ENCODE results near the gene IGSF9B. TPM values are rescaled to one million over a fixed set of nuclear protein-coding genes. Genes with fewer than 3 reads are reported as not detected.

Gene IGSF9B
- total RNA-seq, 2 donors from 2014 or later: 33.3 to 40.0 TPM

- DNase-seq: peak; percentile 74
- ATAC-seq: peak; percentile 22 to 45
- intact Hi-C loops (cut with DNase I): loop anchor here in 1 of 2 donors (10.0 kb wide), 1 partner anchor 78 kb away; no protein-coding TSS in a partner anchor
Measured at GRCh38 chr11:133966921-133967598, 10.3 kb upstream of the IGSF9B start.

GRCh38 chr11:133966172-133966651, 9.4 kb upstream of the IGSF9B start:
- intact Hi-C loops (cut with DNase I): loop anchor here in 1 of 2 donors (10.0 kb wide), 1 partner anchor 79 kb away; no protein-coding TSS in a partner anchor
- ATAC-seq: peak in 1 of 2 donors; percentile 6
- DNase-seq: no peak

- intact Hi-C loops (cut with DNase I): loop anchor here (2.0 to 10.0 kb wide), 2 partner anchors 80 kb away; no protein-coding TSS in a partner anchor
- no peak for DNase-seq
- peak; percentile 59 to 89 for ATAC-seq
Measured at GRCh38 chr11:133965031-133965601, 8.3 kb upstream of the IGSF9B start.

GRCh38 chr11:133964356-133964755, 7.6 kb upstream of the IGSF9B start:
- no peak for ATAC-seq
- intact Hi-C loops (cut with DNase I): loop anchor here (2.0 to 10.0 kb wide), 2 partner anchors 80 kb away; no protein-coding TSS in a partner anchor
- no peak for DNase-seq

- DNase-seq: no peak
- intact Hi-C loops (cut with DNase I): loop anchor here in 1 of 2 donors (10.0 kb wide), 1 partner anchor 83 kb away; no protein-coding TSS in a partner anchor
Measured at GRCh38 chr11:133961890-133962289, 5.1 kb upstream of the IGSF9B start.

GRCh38 chr11:133957900-133958299, 1.1 kb upstream of the IGSF9B start:
- intact Hi-C loops (cut with DNase I): no loop called here
- ATAC-seq (no peak), DNase-seq (no peak)

More at GRCh38 chr11:133961890-133962289, 5.1 kb upstream of the IGSF9B start:
- ATAC-seq: no peak

DNA sequence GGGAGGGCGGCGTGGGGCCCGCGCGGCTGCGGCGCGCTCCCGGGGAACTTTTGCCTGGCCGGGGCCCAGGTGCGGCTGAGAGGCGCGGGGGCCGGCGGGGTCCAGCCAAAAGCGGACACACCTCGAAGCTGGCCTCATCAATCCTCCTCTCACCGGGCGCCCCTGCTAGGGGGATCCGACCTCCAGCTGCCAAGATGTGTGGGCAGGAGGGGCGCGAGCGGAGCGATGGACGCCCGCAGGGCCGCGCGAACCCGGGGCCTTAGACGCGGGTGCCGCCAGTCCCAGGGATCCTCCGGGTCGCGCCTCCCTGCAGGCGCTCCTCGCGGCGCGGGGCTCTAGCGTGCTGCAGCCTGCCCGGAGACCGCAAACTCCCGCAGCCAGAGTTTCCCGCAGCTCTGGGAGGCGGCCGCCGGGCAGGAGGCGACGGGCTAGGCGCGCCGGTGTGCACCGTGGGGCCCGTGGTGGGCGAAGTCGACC, 785 bp downstream of the IGSF9B start:
- DNase-seq (no peak), ATAC-seq (peak; percentile 3 to 5)
- intact Hi-C loops (cut with DNase I): no loop called here

GRCh38 chr11:133955081-133955891, 1.5 kb downstream of the IGSF9B start:
- peak; percentile 79 for DNase-seq
- intact Hi-C loops (cut with DNase I): no loop called here
- ATAC-seq: peak; percentile 58 to 67

DNA sequence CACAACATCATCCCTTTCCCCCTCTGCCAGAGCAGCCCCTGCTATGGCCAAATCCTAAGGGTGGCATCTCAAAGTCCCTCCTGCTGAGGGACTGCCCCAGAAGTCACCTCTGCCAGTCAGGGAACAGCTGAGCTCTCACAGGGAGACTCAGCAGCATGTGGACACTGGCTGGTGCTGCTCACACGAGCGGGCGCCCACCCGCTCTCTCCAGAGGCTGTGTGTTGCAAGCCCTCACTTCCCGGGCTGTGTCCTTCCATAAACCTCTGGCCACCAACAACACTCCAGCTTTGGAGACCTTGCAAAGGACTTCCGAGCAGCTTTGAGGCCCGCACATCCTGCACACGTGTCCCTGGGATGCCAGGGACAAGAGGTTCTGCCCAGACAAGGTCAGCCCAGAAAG, 2.8 kb downstream of the IGSF9B start:
- intact Hi-C loops (cut with DNase I): no loop called here
- ATAC-seq (no peak), DNase-seq (no peak)

- intact Hi-C loops (cut with DNase I): no loop called here
- no peak for DNase-seq
- no peak for ATAC-seq
Measured at GRCh38 chr11:133953547-133953946, 3.2 kb downstream of the IGSF9B start.

- intact Hi-C loops (cut with DNase I): no loop called here
- no peak for DNase-seq
- ATAC-seq: peak in 1 of 2 donors; percentile 0
Measured at GRCh38 chr11:133952199-133953190, 4.3 kb downstream of the IGSF9B start.

DNA sequence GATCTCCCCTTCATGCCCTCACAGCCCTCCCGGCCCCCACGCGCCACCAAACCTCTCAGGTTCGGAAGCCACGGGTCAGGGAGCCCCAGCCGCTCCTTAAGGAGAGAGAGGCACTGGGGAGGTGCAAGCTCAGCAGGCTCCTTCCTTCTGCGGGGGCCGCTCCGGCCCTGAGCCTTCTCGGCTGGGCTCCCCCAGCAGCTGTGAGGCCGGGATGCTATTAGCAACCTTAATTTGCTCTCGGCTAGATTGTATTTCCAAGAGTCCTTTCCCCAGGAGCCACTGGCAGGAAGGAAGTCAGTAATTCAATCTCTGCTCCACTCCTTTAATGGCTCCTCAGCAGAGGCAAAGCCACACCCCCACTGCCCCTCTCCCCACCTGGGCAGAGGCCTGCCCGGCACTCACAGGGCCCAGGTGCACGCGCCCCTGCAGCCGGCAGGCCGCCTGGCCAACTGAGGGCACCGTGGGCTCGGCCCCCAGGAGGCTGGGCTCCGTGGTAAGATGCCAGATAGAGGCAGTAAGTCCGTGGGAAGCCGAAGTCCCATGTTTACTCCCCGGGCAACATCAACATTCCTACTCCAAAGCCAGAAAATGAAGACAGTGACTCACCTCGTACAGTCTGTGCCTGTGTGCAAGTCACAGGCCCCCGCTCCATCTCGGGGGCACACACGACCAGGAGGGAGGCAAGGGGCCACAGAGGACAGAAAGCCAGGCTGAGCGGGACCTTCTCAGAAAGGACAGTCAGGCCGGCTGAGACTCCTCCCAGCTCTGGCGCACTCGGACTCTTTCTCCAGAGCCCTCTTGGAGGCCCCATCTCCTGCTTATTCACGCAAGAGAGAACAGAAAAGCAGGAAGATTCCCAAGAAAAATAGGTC, 5.2 kb downstream of the IGSF9B start:
- intact Hi-C loops (cut with DNase I): no loop called here
- DNase-seq (no peak), ATAC-seq (peak; percentile 4 to 6)

- peak; percentile 38 to 45 for ATAC-seq
- intact Hi-C loops (cut with DNase I): no loop called here
- peak; percentile 69 for DNase-seq
Measured at GRCh38 chr11:133950874-133951326, 5.9 kb downstream of the IGSF9B start.

DNA sequence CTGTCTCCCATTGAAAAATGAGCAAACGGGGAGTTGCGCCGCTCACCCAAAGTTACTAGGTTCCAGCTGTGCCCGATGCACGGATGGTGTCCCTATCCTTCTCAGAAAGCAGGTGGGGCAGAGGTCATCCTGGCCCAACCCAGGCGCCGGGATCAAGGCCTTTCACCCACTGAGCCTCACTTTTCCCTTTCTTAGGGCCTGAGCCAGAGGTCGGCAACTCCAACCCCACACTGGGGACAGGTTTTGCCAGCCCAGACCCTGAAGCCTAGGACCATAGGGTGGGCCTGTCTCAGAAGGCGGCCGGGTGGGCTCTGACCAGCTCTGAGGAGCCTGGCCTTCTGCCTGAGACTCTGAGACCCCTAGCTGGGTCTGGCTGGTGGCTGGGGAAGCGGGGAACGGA, 6.3 kb downstream of the IGSF9B start:
- no peak for ATAC-seq
- no peak for DNase-seq
- intact Hi-C loops (cut with DNase I): no loop called here

DNA sequence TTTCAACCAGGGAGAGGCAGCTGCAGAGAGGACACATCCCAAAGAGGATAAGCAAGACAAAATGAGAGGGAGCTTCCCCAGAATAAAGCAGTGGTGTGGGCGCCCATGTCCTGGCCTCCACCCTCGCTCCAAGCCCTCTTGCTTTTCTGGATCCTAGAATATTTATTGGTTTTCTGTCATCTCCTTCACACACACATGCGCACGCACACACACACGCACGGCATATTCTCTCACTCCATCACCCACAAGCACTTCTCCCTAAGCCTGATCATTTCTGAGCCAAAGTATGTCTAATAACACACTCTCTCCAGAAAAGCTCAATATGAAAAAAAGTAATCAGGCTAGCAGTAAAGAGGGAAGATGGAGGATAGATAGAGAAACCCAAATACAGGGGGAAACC, 7.6 kb downstream of the IGSF9B start:
- intact Hi-C loops (cut with DNase I): no loop called here
- DNase-seq: no peak
- ATAC-seq: no peak

DNA sequence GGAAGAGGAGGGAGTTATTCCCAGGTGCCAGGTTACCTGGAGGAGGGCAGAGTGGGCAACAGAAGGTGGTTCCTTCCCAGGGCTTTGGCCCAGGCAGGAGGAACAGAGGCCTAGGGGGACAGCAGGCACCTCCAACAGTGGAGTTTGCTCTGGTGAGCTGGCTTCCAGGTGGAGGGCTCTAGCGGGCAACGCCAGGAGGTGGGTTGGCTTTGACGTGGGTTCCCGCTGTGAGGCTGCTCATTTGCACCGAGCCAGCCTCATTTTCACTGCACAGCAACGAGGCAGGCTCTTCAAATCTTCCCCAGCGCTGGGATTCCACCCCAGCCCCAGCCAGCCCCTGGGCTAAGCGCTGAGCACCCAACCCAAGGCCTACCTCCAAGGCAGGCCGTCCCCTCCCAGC, 8.1 kb downstream of the IGSF9B start:
- intact Hi-C loops (cut with DNase I): no loop called here
- no peak for ATAC-seq
- no peak for DNase-seq

- intact Hi-C loops (cut with DNase I): no loop called here
- DNase-seq: peak; percentile 70
- ATAC-seq: peak; percentile 31 to 51
Measured at GRCh38 chr11:133947321-133947756, 9.4 kb downstream of the IGSF9B start.
